GM21723 (cell line): ENCODE results near the gene MINDY2.
"Not testable (repeated sequence)": the region's sequence is repeated elsewhere in the genome, so short reads cannot be mapped to it uniquely, and the experiment has no call there.

Experiments
- ATAC-seq: cut with Tn5 transposase; IDR thresholded peaks from one replicate; pipeline ENCODE4 v1.9.1; 2021; ENCODE audit warnings: mild to moderate bottlenecking, moderate library complexity; ENCODE audit not compliant: unreplicated experiment

The MINDY2 gene

DNA sequence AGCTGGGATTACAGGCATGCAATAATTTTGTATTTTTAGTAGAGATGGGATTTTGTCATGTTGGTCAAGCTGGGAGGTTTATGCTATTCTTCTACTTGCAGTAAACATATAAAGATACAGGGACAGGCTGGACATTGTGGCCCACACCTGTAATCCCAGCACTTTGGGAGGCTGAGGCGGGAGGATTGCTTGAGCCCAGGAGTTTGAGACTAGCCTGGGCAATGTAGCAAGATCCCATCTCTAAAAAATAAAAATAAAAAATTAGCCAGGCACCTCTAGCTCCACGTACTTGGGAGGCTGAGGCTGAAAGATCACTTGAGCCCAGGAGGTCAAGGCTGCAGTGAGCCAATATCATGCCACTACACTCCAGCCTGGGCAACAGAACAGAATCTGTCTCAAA, 52.2 kb downstream of the MINDY2 start:
- not testable (repeated sequence) for ATAC-seq

DNA sequence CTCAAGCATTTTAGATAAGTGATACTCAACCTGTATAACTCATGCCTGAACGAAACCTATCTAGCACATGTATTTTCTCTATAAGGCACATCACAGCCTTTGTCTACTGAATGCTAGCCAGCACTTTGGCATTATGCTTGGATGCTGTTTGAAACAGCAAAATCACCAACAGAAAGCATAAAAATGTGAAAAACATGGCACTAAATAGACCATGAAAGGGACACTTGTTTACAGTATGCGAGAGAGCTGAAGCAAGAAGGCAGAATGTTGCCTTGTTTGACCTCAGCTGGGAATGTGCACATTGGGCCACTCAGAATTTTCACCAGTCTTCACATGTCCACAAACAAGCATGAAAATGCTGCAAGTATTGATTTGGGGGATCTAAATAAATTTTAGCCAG, 59.5 kb downstream of the MINDY2 start:
- ATAC-seq: no peak

GRCh38 chr15:58833681-58834426, 62.8 kb downstream of the MINDY2 start:
- ATAC-seq: not testable (repeated sequence)

GRCh38 chr15:58839485-58839884, 68.4 kb downstream of the MINDY2 start:
- ATAC-seq: peak; percentile 63

GRCh38 chr15:58840048-58840447, 68.9 kb downstream of the MINDY2 start:
- ATAC-seq: no peak

DNA sequence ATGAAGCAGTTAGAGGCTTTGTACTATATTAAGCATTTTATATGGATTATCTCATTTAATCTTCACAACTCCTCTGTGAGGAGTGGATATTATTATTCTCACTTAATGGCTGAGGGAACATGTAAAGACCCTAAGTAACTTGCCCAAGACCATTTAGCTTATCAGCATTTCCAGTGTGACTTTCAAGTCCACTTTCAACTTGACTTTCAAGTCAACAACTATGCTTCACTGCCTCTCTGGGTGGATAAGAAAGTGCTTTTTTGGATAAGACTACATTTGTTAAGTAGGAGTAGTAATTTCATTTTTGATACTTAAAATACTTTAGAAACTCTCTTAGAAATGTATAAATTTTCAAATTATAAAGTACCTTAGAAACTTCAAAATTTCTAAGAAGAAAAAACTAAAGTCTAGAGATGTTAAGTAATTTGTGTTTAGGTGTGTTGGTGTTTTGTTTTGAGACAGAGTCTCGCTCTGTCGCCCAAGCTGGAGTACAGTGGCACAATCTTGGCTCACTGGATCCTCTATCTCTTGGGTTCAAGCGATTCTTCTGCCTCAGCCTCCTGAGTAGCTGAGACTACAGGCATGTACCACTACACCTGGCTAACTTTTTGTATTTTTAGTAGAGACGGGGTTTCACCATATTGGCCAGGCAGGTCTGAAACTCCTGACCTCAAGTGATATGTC, 71.8 kb downstream of the MINDY2 start:
- ATAC-seq: no peak

DNA sequence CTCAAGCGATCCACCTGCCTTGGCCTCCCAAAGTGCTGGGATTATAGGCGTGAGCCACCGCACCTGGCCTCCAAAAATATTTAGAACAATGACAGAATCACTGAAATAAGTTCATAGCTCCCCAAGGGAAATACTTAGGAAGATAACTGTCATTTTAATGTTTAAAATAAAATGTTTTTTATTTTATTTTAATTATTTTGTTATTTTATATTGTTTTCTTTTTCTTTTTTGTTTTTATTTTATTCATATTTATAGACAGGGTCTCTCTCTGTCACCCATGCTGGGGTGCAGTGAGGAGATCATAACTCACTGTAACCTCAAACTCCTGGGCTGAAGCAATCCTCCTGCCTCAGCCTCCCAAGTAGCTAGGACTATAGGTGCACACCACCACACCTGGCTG, 80.1 kb downstream of the MINDY2 start:
- ATAC-seq: not testable (repeated sequence)

DNA sequence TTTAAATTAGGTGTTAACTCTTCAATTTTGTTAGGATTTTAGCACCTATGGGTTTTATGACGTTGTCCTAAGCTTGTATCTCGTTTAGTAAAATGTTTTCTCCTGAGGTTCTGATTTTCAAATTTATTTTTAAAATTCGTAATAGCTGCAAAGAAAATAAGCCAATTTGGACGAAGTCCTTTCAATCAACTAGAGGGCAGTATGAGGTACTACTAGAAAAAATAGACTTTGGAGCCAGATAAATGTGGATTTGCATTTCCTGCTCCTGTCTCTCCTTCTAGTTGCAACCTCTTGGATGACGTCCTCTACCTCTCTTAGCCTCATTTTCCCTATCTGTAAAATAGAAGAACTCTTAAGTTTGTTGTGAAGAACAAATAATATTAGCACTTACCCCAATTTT, 81.2 kb downstream of the MINDY2 start:
- no peak for ATAC-seq

GRCh38 chr15:58854593-58854992, 83.5 kb downstream of the MINDY2 start:
- ATAC-seq: no peak

DNA sequence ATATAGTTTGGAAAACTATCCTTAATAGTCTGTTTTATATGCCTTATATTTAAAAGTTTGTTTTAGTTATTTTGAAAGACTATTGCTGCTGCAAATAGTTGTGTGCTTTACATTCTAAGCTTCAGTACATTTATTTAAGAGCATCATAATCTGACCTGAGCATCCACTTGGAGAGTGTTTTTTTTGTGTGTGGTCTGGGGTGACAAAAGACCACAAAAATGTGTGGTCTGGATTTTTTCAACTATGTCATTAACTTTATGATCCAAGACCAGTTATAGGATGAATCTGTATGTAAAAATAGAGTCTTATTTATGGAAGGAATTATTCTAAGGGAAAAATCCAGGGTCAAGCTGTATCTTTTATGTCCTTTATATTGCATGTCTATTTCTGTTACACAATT, 85.0 kb downstream of the MINDY2 start:
- no peak for ATAC-seq

DNA sequence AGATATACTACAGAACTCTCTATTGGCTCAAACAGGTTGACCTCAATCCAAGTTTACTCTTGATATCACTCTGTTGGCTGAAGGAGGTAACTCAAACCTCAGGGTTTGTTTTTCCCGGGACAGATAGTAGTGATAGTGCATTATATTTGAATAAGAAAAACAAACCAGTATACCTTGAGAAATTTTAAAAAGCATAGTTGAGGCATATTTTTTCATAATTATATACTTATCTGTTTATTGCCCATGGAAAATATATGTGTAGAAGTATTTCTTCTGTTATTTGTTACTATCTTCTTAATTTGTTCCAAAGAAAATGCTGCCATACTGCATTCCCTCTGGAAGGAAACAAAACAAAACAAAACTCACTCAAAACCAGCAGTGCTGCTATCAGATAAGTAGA, 85.5 kb downstream of the MINDY2 start:
- not testable (repeated sequence) for ATAC-seq

- ATAC-seq: no peak
Observed at GRCh38 chr15:58862326-58862725, 91.2 kb downstream of the MINDY2 start.

- ATAC-seq: no peak
Observed at GRCh38 chr15:58864602-58865424, 93.7 kb downstream of the MINDY2 start.

DNA sequence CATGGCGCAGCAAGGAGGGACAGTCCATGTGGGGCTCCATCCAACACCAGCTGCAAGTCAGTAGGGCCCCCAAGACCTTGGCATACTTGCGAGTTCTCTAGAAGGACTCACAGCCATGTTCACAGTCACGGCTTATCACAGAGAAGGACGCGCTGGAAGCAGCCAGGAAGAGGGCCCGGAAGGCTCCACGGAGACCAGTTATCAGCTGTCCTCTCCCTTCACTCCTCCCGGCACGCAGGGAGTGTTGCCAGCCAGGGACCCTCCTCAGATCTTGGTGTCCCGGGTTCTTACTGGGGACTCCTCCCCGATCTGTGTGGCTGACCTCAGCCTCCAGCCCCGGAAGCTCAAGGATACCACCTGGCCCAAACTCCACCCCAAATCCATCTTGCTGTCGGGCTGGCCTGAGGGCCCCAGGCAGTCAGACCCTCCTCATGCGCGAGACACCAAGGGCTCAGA, 94.4 kb downstream of the MINDY2 start:
- no peak for ATAC-seq

DNA sequence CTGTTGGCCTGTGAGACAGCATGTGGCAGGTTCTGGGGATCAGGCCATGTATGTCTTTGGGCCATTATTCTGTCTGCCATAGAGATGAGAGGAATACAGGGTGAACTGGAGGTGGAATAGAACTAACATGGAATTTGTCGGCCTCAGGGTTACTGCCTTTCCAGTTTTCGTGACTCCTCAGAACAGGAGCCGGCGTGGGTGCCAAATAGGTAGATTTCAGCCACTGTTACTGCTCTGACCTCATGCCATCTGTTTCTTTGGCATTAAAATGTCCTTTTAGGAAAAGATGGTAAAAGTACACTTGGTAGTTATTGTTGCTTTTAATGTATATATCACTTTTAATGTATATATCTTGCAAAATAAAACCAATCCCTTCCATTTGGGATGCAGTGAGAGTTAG, 96.8 kb downstream of the MINDY2 start:
- no peak for ATAC-seq

DNA sequence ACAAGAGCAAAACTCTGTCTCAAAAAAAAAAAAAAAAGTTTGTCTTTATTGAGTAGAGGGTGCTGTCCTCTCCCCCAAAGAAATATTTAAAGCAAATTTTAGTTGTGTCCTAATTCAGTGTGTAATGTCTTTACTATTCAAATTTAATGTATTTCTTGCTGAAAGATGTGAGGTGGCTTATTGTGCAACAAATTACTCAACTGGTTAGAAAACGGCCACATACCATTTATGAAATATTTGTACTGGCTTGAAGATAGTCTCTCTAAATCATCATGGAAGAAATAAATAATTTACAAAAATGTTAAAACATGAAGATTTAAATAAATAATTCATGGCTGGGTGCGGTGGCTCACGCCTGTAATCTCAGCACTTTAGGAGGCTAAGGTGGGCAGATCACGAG, 99.3 kb downstream of the MINDY2 start:
- no peak for ATAC-seq

DNA sequence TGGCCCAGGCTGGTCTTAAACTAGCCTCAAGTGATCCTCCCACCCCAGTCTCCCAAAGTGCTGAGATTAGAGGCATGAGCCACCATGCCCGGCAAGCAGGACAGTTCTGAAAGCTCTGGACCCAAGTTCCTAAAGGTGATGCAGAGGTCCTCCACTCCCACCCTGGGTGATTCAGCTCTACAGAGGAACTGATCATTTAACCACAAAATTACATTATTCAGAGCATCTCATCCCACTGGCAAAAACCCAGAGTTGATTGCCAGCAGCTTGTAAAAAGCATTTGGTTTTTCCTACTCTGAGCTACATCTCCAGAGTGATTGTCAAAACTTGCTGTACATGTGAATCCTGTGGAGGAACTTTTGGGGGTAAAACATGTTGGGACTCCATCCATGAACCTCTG, 102.2 kb downstream of the MINDY2 start:
- no peak for ATAC-seq

GRCh38 chr15:58875343-58875742, 104.2 kb downstream of the MINDY2 start:
- ATAC-seq: no peak

GRCh38 chr15:58876306-58877106, 105.4 kb downstream of the MINDY2 start:
- ATAC-seq: no peak

DNA sequence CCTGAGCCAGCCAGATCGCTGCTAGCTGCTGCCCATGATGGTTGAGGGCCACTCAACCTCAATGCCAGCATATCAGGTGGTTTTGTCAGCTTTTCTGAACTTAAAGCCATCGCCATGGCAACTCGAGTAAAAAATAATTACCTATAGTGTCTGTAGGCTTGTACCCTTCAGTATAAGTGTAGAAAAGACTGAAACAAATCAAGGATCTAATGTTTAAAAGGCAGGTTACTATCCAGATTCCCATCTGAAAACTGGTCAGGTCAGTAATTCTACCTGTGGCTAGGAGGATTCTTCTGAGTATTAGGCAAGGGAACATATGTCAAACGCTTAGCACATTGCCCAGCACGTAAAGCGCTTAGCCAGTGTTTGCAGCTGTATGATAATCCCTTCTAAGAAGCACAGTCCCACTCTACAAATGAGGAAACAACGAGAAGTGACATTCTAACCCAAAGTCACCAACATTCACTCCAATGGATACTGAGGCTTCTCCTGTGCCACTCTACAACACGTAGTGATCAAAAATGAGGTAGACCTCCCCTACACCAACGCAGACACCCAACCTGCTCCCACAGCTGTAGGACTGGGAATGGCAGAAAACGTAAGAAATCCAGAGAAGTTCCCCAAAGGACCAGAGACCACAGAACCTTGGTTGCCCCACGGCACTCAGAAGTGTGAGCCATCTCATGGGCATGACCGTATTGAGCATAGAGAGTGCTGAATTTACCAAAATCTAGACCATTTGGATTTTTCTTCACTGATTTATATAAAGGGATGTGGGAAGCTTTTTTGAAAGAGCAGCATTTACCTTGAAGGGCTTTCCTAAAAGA, 107.1 kb downstream of the MINDY2 start:
- ATAC-seq: no peak
